ENCODE data around the gene BPTF.
"Not testable (repeated sequence)": the region's sequence is repeated elsewhere in the genome, so short reads cannot be mapped to it uniquely, and the experiment has no call there.

- not testable (repeated sequence) for TF ChIP-seq CTCF (IDR thresholded peaks at IDR 0.05; ENCODE audit: insufficient read depth, low read length, poor library complexity, severe bottlenecking); EZH2phosphoT487 (conservative IDR thresholded peaks at IDR 0.05; ENCODE audit: low read length)
Observed at GRCh38 chr17:67848189-67848588, 22.9 kb downstream of the BPTF start.

Measured in SU-DHL-6 (cell line).